ENCODE results near the gene TRAPPC1.

GRCh38 chr17:7977805-7978204 is 46.1 kb upstream of the TRAPPC1 start:
- TF ChIP-seq, protein P1, sequence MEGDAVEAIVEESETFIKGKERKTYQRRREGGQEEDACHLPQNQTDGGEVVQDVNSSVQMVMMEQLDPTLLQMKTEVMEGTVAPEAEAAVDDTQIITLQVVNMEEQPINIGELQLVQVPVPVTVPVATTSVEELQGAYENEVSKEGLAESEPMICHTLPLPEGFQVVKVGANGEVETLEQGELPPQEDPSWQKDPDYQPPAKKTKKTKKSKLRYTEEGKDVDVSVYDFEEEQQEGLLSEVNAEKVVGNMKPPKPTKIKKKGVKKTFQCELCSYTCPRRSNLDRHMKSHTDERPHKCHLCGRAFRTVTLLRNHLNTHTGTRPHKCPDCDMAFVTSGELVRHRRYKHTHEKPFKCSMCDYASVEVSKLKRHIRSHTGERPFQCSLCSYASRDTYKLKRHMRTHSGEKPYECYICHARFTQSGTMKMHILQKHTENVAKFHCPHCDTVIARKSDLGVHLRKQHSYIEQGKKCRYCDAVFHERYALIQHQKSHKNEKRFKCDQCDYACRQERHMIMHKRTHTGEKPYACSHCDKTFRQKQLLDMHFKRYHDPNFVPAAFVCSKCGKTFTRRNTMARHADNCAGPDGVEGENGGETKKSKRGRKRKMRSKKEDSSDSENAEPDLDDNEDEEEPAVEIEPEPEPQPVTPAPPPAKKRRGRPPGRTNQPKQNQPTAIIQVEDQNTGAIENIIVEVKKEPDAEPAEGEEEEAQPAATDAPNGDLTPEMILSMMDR (IDR thresholded peaks at IDR 0.05), result no peak
- no peak for TF ChIP-seq POLR2A (IDR thresholded peaks at IDR 0.05)
